NCI-H2107 treated with DMSO at 0.1 percent for 48 hours (cell line): ENCODE data around the gene SHLD1.
A peak's percentile ranks its signal among the peaks of the same experiment; 100 is the strongest.

Experiments used
- DNase-seq: peaks from one replicate; lab custom pipeline; 2025; ENCODE audit not compliant: unreplicated experiment; lab: John Stamatoyannopoulos, UW

SHLD1 gene

DNA sequence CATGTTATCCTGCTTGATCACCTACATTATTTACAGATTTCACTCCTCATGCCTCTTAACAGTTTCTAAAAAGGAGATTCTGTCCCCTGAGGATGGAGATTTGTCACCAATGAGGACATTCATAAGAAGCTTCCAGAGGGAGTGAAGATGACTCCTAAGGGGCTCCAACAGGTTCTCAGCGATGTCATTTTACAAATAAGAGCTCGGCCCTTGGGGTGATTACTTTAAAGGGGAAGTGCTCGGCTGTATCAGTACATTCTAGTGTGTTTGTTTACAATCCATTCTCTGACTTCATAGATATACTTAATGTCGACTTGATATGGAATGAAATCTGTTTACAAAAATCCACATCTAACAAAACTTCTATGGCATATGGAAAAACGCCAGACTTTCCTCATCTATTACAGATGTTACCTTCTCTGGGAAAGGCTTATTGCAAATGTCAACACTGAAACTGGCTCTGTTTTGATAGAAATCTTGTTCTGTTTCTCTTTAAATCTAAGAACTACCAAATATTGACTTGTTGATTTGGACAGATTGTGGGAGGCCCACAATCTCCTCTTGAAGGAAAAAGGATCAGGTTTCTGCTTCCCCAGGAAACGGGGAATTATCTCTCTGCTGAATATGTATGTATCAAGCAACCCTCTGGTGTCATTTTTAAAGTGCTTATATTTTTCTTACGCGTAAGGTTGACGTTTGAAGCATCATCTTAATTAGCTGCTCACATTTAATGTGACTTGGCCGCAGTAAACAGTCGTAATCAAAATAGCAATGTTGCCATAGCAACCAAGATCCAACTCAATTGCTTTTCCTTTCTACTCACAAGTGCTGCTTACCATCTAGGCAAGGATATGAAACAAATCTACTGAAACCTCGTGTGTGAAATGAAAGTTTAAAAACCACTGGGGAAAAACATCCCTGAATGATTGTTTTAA lies 95.7 kb downstream of the SHLD1 start:
- peak; percentile 50 for DNase-seq

DNA sequence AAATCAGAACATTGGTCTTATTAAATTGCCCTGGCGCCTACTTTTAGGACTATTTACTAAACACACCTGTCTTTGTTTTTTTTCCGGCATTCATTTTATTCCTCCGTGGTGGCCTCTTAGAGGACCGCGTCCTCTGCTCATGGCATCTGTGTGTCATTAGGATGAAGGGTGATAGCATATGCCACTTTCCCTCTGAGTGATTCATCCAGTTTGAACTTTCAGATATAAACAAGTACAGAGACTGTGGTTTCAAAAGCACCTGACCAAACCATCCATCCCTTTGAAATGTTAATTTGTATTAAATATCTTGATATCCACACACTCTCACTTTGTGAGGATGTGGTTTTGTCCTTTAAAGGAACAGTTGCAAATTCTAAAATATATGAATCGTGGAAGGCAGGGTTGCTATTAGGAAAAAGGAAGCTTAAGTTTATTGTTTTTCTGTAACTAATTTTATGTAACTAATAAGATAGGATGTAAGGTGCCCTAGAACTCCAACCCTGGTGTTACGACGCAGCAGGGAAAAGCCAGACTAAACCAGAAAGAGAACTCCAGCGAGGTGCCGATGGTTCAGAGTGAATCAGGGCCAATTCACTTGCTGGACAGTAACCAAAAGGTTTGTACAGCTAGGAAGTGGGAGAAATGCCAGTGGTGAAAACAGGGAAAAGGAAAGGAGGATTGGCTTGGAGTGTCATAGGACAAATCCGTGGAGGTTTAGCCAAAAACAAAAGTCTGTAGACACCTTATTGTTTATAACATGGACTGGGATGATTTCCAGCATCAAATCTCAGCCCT lies 98.7 kb downstream of the SHLD1 start:
- peak; percentile 30 for DNase-seq

DNA sequence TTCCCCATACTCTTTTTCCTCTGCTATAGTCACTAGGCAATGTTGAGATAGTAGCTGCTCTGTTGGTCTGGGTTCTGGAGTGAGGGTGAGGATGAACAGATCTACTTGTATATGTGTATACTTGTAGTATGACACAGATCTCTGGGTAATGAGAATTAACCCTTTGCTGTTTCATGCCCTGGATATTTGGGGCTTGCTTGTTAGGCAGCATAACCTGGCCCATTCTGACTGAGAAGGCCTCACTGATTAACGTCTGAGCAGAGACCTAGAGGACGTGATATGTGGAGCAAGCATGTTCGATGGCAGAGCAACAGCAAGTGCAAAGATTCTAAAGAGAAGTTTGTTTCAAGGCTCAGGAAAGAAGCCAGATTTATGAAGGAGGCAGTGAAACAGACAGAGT lies 105.7 kb downstream of the SHLD1 start:
- DNase-seq = no peak

DNA sequence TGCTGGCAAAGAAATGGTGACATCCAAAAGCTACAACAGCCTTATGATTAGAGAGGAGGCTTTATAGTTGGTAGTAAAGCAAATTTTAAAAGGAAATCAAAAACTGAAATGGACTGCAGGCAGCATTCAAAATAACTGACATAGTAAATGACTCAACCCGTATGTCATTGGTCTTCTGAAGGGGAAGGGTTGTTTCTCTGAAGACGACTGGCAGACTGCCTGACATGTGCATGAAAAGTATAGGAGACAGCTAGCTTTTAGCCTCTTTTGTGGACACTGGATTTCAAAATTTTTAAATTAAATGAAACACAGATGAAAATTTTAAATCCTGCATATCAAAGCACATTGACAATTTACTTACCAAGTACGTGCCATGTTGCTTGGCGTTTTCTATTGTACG lies 109.4 kb downstream of the SHLD1 start:
- no peak for DNase-seq

DNA sequence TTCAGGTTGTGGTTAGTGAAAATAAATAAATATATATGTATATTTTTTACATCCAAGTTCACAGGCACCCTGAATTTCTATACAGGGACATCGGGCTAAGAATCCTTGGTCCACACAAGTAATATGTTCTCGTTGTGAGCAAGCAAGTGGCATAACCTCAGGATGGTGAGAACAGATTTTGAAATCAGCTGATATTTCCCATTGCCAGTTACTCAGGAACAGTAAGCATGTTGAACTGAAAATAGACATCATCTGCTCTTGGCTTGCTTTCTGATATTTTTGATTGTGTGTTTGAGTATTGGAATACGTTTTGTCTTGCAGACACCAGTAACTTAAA lies 112.5 kb downstream of the SHLD1 start:
- no peak for DNase-seq

DNA sequence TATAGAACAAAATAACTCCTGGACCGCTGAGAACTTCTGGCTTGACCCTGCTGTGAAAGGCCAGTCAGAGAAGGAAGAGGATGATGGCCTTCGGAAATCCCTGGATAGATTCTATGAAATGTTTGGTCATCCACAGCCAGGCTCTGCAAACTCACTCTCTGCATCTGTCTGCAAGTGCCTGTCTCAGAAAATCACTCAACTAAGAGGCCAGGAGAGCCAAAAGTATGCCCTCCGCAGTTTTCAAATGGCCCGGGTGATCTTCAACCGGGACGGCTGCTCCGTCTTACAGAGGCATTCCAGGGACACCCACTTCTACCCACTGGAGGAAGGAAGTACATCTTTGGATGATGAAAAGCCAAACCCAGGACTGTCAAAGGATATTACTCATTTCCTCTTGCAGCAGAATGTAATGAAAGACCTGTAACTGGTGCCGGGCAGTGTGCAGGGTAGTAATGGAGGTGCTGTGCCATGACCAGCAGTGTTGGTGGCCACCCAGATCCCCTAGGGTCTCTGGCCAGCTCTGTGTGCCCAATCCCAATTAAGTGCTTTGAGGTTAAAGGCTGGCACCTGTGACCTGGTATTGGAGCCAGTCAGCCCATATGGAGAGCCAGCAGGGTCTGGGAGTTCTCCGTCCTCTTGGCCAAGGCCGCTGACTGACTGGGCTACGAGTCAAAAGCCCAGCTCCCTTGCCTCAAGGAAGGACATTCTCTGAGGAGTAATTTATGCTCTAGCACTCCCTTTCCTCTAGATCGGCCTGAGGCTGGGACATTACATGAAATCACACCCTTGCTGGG lies 113.0 kb downstream of the SHLD1 start:
- DNase-seq = no peak

DNA sequence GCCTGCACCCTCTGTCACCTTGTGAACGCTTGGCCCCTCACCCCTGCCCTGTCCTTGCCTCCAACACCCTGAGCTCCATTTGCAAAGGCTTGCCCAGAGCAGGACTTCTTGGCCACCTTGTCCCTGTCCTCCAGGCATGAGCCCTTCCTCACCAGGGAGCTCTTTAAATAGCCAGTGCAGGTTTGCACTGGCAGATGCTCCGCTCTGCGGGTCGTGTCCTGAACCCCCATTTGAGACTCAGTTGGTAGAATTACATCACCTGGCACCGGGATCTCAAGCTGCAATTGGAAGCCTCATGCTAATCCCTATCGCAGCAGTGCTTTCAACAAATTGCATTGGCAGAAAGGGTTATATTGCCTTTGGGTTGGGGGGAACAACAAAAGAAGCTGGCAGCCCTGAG lies 114.2 kb downstream of the SHLD1 start:
- DNase-seq = no peak

DNA sequence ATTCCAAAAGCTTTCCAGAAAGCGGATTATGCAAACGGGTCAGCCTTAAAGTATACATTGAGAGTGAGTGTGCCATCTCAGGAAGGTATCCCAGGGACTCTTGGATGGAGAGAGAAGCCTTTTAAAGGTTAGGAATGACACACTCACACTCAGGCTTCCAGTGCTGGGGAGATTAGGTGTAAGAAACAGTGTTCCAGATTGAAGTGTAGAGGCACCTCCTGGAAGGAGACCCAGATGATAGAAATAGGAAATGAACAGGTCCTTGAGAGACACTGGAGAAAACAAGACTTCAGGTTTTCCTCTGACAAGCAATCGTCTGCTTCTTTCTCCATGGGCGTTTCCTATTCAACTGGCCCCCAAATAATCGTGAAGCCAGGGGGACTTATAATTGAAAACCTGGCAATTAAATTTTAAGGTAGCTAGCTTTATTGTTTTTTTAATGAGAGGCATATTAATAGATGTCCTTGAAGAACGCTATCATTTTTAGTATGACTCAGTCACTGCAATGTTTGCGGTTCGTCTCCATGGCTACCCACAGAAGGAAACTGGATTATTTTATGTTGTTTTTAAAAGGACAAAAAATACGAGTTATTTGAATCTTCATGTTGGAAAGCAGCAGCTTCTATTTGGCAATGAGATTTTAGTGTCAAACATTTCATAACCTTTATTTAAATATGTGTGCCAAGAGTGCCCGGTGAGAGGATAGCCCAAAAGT lies 114.8 kb downstream of the SHLD1 start:
- no peak for DNase-seq

DNA sequence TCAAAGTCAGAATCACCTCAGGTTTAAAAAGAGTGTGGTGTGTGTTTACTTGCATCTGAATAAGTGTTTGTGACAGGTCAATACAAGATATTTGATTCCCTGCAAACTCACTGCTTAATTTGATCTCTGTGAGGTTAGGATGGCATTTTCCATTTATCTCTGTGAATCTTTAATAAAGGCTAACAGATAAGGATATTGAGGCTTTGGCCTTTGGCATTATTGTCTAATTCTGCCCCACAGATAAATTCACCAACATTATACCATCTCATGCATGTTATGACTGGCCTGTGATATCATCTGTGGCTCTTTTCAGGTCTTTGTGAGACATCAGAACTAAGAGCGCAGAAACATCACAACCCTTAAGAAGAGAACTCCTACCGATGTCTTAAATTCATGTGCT lies 115.4 kb downstream of the SHLD1 start:
- no peak for DNase-seq

DNA sequence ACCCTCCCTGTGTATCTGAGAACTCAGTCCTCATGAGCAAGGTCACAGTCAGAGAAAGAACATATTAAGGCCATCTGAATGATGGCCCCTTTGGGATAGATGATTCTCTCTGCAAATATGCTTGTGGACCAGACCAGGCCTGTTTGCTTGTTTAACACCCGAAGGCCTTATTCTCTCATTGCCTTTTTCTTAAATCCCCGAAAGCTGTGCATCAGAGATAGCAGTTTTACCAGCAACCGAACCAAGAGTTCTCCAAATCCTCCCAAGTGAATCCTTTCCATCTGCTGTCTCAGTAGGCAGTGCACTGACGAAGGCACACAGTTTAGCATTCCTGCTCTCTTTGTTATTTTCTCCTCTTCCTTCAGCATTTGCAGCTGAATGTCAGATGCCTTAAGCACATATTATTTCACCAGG lies 120.4 kb downstream of the SHLD1 start:
- DNase-seq = no peak

DNA sequence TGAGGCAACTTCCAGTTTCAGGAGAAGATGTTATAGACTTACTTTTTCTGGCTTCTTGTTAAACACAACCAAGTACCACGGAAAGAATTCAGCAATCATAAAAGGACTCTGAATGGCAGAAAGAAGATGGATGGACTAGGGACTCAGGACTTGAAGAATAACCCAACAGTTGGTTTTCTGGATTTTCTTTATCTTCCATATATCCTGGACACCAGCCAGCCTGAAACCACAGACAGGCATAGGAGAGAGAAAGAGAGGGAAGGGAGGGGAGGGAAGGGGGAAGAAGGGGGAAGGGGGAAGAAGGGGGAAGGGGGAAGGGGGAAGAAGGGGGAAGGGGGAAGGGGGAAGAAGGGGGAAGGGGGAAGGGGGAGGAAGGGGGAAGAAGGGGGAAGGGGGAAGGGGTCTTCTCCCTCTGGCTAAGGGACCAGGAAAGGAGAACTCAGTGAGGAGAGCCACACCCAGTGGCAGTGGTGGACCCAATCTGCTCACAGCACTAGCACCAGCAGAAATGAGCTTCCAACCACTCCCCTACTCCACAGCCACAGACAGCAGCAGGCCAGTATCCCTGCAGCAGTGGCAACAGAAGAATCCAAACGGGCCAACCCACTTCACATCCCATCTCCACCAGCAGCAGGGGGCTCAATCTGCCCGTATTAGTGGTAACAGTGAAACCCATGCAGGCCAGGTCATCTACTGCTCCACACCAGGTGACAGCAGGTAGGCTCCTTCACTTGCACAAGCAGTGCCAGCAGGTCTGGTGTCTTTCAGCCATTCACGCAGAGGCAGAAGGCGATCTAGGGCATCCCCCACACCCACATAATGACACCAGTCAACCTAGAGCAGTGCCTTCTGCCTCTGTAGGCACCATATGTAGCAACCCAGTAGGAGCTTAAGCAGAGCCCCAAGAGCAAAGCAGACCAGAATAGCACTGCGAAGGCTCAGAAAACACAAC lies 121.5 kb downstream of the SHLD1 start:
- DNase-seq = no peak

DNA sequence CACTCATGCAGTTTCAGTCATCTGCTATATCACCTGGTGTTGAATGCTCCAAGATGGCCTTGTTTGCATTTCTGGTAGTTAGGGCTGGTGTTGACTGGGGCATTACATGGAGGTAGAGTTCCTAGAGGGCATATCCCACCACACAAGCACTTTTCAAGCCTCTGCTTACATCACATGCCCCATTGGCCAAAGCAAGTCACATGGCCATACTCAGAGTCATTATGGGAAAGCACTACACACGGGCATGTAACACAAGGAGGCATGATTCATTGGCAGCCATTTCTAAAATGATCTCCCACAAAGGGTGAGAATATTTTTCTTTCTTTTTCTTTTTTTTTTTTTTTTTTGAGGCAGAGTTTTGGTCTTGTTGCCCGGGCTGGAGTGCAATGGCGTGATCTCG lies 126.9 kb downstream of the SHLD1 start:
- no peak for DNase-seq

DNA sequence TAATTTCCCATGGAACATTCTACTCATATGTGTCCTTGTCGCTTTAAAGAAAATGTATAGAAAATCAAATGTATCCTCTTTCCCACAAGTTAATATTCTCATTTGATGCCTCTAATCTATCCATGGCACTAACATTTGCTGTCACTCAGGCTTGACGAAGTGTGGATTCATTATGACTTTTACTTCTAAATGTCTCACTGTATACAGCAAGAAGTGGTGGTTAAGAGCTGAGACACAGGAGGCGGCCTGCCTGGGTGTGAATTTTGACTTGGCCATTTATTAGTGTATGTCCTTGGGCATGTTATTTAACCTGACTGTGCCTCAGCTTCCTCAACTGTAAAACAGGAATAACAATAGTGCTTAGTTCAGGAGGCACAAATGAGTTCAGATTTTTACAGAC lies 130.1 kb downstream of the SHLD1 start:
- DNase-seq = no peak

DNA sequence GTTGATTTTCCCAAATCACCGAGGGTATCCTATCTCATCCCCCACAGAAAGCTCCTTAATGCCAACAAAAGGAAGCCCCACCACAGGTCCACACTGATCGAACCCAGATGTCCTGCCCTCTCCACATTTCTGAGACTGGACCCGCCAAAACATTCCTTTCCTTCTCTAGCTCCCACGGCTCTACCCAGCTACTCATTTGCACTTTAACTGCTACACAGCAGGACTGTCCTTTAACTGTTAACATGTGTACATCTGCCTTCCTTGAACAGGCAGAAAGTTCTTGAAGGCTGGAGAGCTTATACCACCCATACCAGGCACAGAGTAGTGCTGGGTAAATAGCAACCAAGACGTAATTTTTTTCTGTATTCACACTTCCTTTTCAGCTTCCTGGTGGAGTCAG lies 131.5 kb downstream of the SHLD1 start:
- no peak for DNase-seq

DNA sequence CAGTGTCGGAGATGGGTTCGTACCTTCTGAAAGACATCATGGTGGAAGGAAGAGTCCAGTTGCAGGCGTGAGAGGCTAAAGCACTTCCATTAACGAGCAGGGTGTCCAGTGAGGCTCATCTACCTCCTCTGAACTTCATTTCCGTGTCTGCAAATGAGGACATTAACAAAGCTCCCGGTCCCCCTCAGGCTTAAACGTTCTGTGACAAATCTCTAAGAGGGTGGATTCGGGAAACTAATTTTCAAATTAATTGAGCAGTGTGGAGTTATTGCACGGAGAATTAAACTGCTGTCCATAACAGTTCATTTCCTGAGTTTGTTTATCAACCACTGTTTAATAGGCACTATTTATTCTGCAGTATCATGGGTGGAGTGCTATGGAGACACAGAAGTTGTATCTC lies 132.0 kb downstream of the SHLD1 start:
- DNase-seq = no peak

DNA sequence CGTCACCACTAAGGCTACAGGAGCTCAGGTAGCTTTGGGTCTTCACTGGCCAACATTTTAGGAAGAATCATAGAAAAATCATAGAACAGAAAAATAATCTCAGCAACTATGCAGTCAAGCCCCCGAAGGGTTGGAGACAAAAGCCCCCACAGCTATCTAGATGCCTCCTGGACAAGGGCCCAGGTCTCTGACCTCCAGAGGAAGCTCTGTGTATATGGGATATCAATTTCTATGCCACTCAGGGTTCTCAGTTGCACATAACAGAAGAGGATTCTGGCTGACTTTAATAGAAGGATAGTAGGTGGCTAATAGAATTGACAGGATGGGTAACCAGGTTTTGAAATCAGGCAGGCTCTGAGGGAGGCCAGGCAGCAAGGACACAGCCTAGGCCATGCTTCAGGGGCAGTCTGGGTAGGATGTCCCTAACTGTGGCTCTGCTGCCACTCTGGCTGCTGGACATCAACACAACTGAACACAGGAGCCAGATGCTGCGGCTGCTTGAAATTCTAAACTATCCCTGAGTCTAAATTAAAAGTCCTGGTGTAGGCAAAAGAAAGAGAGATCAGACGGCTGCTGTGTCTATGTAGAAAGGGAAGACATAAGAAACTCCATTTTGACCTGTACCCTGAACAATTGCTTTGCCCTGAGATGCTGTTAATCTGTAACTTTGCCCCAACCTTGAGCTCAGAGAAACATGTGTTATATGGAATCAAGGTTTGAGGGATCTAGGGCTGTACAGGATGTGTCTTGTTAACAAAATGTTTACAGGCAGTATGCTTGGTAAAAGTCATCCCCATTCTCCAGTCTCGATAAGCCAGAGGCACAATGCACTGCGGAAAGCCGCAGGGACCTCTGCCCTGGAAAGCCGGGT lies 134.5 kb downstream of the SHLD1 start:
- DNase-seq = no peak

DNA sequence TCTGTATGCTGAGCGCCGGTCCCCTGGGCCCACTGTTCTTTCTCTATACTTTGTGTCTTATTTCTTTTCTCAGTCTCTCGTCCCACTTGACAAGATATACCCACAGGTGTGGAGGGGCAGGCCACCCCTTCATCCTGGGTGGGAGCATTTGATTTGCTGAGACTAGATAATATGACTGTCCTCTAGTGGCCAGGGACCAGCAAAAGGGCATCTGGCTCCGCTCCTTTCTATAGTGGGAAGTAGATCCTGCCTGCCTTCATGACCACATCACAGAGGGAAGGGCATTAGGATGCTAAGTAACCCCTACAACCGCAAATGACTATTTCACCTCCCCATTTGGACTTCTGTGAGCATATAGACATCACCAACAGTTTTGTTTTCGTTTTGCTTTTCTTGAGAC lies 135.7 kb downstream of the SHLD1 start:
- no peak for DNase-seq

DNA sequence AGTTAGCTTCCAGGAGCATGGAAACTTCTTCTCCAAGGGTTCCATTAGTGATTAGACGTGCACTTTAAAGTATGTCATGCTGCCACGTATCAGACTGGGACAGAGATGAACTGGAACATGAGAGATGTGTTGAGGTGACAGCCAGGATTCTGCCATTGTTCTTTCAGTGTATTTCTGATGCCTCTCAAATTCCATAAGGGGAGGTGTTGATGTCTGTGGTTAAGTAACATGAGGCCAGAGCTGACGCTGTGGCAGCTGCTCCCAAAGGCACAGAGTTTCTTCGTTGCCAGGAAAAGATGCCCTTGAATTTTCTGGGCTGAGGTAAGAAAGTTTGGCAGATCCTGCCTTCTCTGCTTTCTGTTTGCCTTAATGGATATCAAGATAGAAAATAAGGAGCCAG lies 136.6 kb downstream of the SHLD1 start:
- DNase-seq = peak; percentile 80

DNA sequence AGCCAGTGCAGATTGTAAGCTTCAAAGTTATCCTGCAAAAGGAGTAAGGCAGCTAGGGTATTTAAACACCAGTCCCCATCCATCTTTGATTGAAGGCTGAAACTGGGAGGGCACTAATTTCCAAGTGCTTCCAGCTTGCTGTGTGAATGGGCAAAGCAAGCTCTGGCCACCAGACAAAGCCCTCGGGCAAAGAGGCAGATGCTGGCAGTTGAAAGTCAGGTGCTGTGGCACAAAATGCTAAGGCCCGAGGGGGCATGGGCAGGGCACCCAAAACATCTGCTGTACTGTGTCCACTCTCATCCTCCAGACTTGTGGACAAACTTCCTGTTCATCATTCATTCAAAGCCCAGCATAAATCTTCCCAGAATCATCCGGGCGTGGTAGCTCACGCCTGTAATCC lies 137.2 kb downstream of the SHLD1 start:
- DNase-seq = no peak
